Subcutaneous abdominal adipose tissue (tissue), 5 donors: ENCODE data around the gene FRA10AC1.

Experiments
- H3K27ac ChIP-seq: one replicate; pipeline ENCODE4 v1.7.0; 2013; ENCODE audit warnings: low read depth, mild to moderate bottlenecking, inconsistent platforms, low read length, moderate library complexity
- H3K27me3 ChIP-seq, 5 donors: one replicate each; pipeline ENCODE4 v1.7.0; 2013; ENCODE audit warnings: low read length in 5 of 5, inconsistent platforms in 1 of 5; ENCODE audit not compliant: control insufficient read depth in 5 of 5, insufficient read depth in 4 of 5
- H3K36me3 ChIP-seq, 5 donors: one replicate each; pipeline ENCODE4 v1.7.0; 2013; ENCODE audit warnings: low read length in 5 of 5; ENCODE audit not compliant: control insufficient read depth in 5 of 5, insufficient read depth in 5 of 5
- H3K4me1 ChIP-seq, 5 donors: one replicate each; pipeline ENCODE4 v1.7.0; 2013; ENCODE audit warnings: low read length in 5 of 5, mild to moderate bottlenecking in 3 of 5, moderate library complexity in 1 of 5; ENCODE audit not compliant: control insufficient read depth in 5 of 5, insufficient read depth in 5 of 5
- H3K4me3 ChIP-seq, 5 donors: one replicate each; pipeline ENCODE4 v1.7.0; 2013; ENCODE audit warnings: low read length in 5 of 5, low read depth in 1 of 5
- H3K9ac ChIP-seq, 5 donors: one replicate each; pipeline ENCODE4 v1.7.0; 2013; ENCODE audit warnings: low read length in 5 of 5, mild to moderate bottlenecking in 4 of 5, moderate library complexity in 3 of 5
- H3K9me3 ChIP-seq, 5 donors: one replicate each; pipeline ENCODE4 v1.7.0; 2013; ENCODE audit warnings: low read length in 5 of 5; ENCODE audit not compliant: control insufficient read depth in 5 of 5
- donor health status: healthy.
- donor health status: healthy.
- donor health status: healthy.
- donor health status: healthy.
- donor health status: healthy.

FRA10AC1 gene

GRCh38 chr10:93678386-93678785, 24.0 kb downstream of the FRA10AC1 start:
- no peak overlapping the region for H3K4me3 ChIP-seq
- H3K9me3 ChIP-seq: no peaks in the 10 kb centered on the region
- no peaks in the 10 kb centered on the region for H3K27me3 ChIP-seq
- peaks cover 25 to 57% (median 36%) of the 10 kb centered on the region in 5 donors for H3K36me3 ChIP-seq
- no peak overlapping the region for H3K9ac ChIP-seq
- no peak overlapping the region for H3K27ac ChIP-seq
- no peaks in the 10 kb centered on the region for H3K4me1 ChIP-seq

GRCh38 chr10:93673791-93674190, 28.6 kb downstream of the FRA10AC1 start:
- peaks cover 31 to 62% (median 62%) of the 10 kb centered on the region in 5 donors for H3K36me3 ChIP-seq
- H3K9me3 ChIP-seq: no peaks in the 10 kb centered on the region
- no peak overlapping the region for H3K4me3 ChIP-seq
- H3K27me3 ChIP-seq: no peaks in the 10 kb centered on the region
- no peak overlapping the region for H3K27ac ChIP-seq
- no peak overlapping the region for H3K9ac ChIP-seq
- H3K4me1 ChIP-seq: no peaks in the 10 kb centered on the region

- Histone ChIP-seq H3K9me3 (no peaks in the 10 kb centered on the region), H3K27me3 (no peaks in the 10 kb centered on the region), H3K4me3 (no peak overlapping the region), H3K4me1 (no peaks in the 10 kb centered on the region), H3K27ac (no peak overlapping the region), H3K9ac (no peak overlapping the region), H3K36me3 (peaks cover 24 to 63% (median 59%) of the 10 kb centered on the region in 5 donors)
Observed at GRCh38 chr10:93672890-93673289, 29.5 kb downstream of the FRA10AC1 start.

- no peaks in the 10 kb centered on the region for H3K9me3 ChIP-seq
- H3K4me1 ChIP-seq: no peaks in the 10 kb centered on the region
- H3K27ac ChIP-seq: no peak overlapping the region
- H3K4me3 ChIP-seq: no peak overlapping the region
- no peaks in the 10 kb centered on the region for H3K27me3 ChIP-seq
- H3K36me3 ChIP-seq: peaks cover 19 to 61% (median 54%) of the 10 kb centered on the region in 5 donors
- H3K9ac ChIP-seq: no peak overlapping the region
Observed at GRCh38 chr10:93672022-93672678, 30.2 kb downstream of the FRA10AC1 start.

GRCh38 chr10:93671042-93671441, 31.4 kb downstream of the FRA10AC1 start:
- Histone ChIP-seq H3K4me3 (no peak overlapping the region), H3K27ac (no peak overlapping the region), H3K27me3 (no peaks in the 10 kb centered on the region), H3K9ac (no peak overlapping the region), H3K4me1 (no peaks in the 10 kb centered on the region), H3K9me3 (no peaks in the 10 kb centered on the region), H3K36me3 (peaks cover 20 to 61% (median 56%) of the 10 kb centered on the region in 5 donors)

GRCh38 chr10:93670372-93670771, 32.0 kb downstream of the FRA10AC1 start:
- Histone ChIP-seq H3K4me1 (no peaks in the 10 kb centered on the region), H3K36me3 (peaks cover 24 to 66% (median 55%) of the 10 kb centered on the region in 5 donors), H3K9me3 (no peaks in the 10 kb centered on the region)

GRCh38 chr10:93667795-93668194, 34.6 kb downstream of the FRA10AC1 start:
- H3K4me1 ChIP-seq: no peaks in the 10 kb centered on the region
- no peak overlapping the region for H3K27ac ChIP-seq
- H3K9me3 ChIP-seq: no peaks in the 10 kb centered on the region
- peaks cover 22 to 55% (median 47%) of the 10 kb centered on the region in 5 donors for H3K36me3 ChIP-seq
- no peak overlapping the region for H3K4me3 ChIP-seq
- no peaks in the 10 kb centered on the region for H3K27me3 ChIP-seq
- no peak overlapping the region for H3K9ac ChIP-seq

More at GRCh38 chr10:93670372-93670771, 32.0 kb downstream of the FRA10AC1 start:
- Histone ChIP-seq H3K27me3 (no peaks in the 10 kb centered on the region), H3K9ac (no peak overlapping the region), H3K4me3 (no peak overlapping the region), H3K27ac (no peak overlapping the region)

GRCh38 chr10:93666030-93666429, 36.4 kb downstream of the FRA10AC1 start:
- Histone ChIP-seq H3K27ac (no peak overlapping the region), H3K9ac (no peak overlapping the region), H3K36me3 (peaks cover 28 to 53% (median 49%) of the 10 kb centered on the region in 5 donors), H3K4me3 (no peak overlapping the region), H3K27me3 (no peaks in the 10 kb centered on the region), H3K9me3 (no peaks in the 10 kb centered on the region), H3K4me1 (no peaks in the 10 kb centered on the region)

GRCh38 chr10:93657757-93658156, 44.6 kb downstream of the FRA10AC1 start:
- no peak overlapping the region for H3K9ac ChIP-seq
- no peaks in the 10 kb centered on the region for H3K27me3 ChIP-seq
- peaks cover 8 to 16% (median 10%) of the 10 kb centered on the region in 5 donors for H3K36me3 ChIP-seq
- H3K4me3 ChIP-seq: no peak overlapping the region
- no peaks in the 10 kb centered on the region for H3K4me1 ChIP-seq
- no peaks in the 10 kb centered on the region for H3K9me3 ChIP-seq
- H3K27ac ChIP-seq: no peak overlapping the region

GRCh38 chr10:93656155-93656554, 46.2 kb downstream of the FRA10AC1 start:
- no peaks in the 10 kb centered on the region for H3K4me1 ChIP-seq
- H3K27me3 ChIP-seq: no peaks in the 10 kb centered on the region
- H3K9me3 ChIP-seq: no peaks in the 10 kb centered on the region
- no peak overlapping the region for H3K9ac ChIP-seq
- H3K36me3 ChIP-seq: peaks cover 4 to 8% (median 8%) of the 10 kb centered on the region in 5 donors
- no peak overlapping the region for H3K27ac ChIP-seq
- no peak overlapping the region for H3K4me3 ChIP-seq
